HepG2 (cell line): Measurements from ENCODE around the gene GPAM. TPM values are rescaled to one million over a fixed set of nuclear protein-coding genes. Genes with fewer than 3 reads are reported as not detected.

ENCODE experiments used
- ATAC-seq: fragments of 200-7000 bp; cut with Tn5 transposase; 3 replicates; pipeline ENCODE4 v1.9.1; 2020; ENCODE audit warnings: mild to moderate bottlenecking, moderate library complexity
- BruUV-seq: library from RNA; stranded (reverse); fragments of 400-500 nt; replicated peaks from 2 replicates; lab custom pipeline; 2021; lab: Mats Ljungman, UMichigan
- CTCF ChIA-PET: fragments of 300-600 bp; formaldehyde crosslinking; extraction: SDS; loops from one replicate; lab custom pipeline; 2021; ENCODE audit warnings: low total read pairs, inconsistent platforms, low intra/inter-chr PET ratio; lab: Yijun Ruan, JAX
- POLR2A ChIA-PET: fragments of 350-600 bp; sonication (Branson Sonifier 250); formaldehyde crosslinking; loops from one replicate; lab custom pipeline; 2020; ENCODE audit warnings: antibody characterized with exemption, inconsistent platforms; lab: Yijun Ruan, JAX
- DNase-seq: peaks from one replicate; pipeline ENCODE4 v3.0.0-alpha.2; 2015; ENCODE audit warnings: low spot score
- FAIRE-seq: peaks from 3 replicates; lab custom pipeline; 2011; peaks lifted over from hg19 to GRCh38; lab: Jason Lieb, UNC
- H2AFZ ChIP-seq: one replicate; pipeline ENCODE4 v1.6.1; 2011; ENCODE audit warnings: low read length, inconsistent platforms
- H3K27ac ChIP-seq: fragments of 300-600 bp; 3 replicates; pipeline ENCODE4 v1.8.0; 2011; ENCODE audit warnings: mixed run types, mild to moderate bottlenecking, mixed read lengths, low read length, inconsistent platforms; ENCODE audit not compliant: insufficient read depth; ENCODE audit errors: extremely low read length
- H3K27me3 ChIP-seq, 2 experiments: fragments of 200-600 bp in 1 of 2; 2 replicates in 1 of 2; 3 replicates in 1 of 2; pipeline versions ENCODE4 v1.6.0 to v1.8.0; 2011; ENCODE audit warnings: low read length in 2 of 2, mild to moderate bottlenecking in 2 of 2, moderate library complexity in 2 of 2, inconsistent platforms in 1 of 2; ENCODE audit not compliant: insufficient read depth in 2 of 2, control insufficient read depth in 1 of 2
- H3K36me3 ChIP-seq, 2 experiments: fragments of 200-600 bp in 1 of 2; replicated peaks in 1 of 2; 2 replicates in 1 of 2; 3 replicates in 1 of 2; pipeline versions ENCODE4 v1.5.1 to v1.8.0; 2011; ENCODE audit warnings: low read length in 2 of 2, inconsistent platforms in 1 of 2; ENCODE audit not compliant: insufficient read depth in 2 of 2, control insufficient read depth in 1 of 2
- H3K4me1 ChIP-seq: 2 replicates; pipeline ENCODE4 v1.5.1; 2012; ENCODE audit warnings: low read length, inconsistent platforms; ENCODE audit not compliant: insufficient read depth
- H3K4me2 ChIP-seq: 2 replicates; pipeline ENCODE4 v1.6.0; 2011; ENCODE audit warnings: low read depth, low read length, inconsistent platforms
- H3K4me3 ChIP-seq, 3 experiments: fragments of 200-600 bp in 1 of 3; sonication (generic), shearing (Covaris generic) in 1 of 3; replicated peaks in 1 of 3; 2 replicates each; pipeline ENCODE4 v1.5.1; 2011 to 2016; ENCODE audit warnings: low read length in 3 of 3, inconsistent platforms in 2 of 3, low read depth in 2 of 3, mild to moderate bottlenecking in 2 of 3, control low read depth in 1 of 3, mixed read lengths in 1 of 3; ENCODE audit not compliant: insufficient read depth in 1 of 3
- H3K79me2 ChIP-seq: one replicate; pipeline ENCODE4 v1.6.1; 2011; ENCODE audit warnings: low read length, inconsistent platforms; ENCODE audit not compliant: insufficient read depth
- H3K9ac ChIP-seq: 2 replicates; pipeline ENCODE4 v1.6.0; 2011; ENCODE audit warnings: mild to moderate bottlenecking, low read depth, low read length, inconsistent platforms; ENCODE audit not compliant: insufficient read depth
- H3K9me3 ChIP-seq: 2 replicates; pipeline ENCODE4 v1.5.1; 2012; ENCODE audit warnings: mild to moderate bottlenecking, low read length
- H4K20me1 ChIP-seq: 2 replicates; pipeline ENCODE4 v1.6.0; 2011; ENCODE audit warnings: inconsistent platforms, mild to moderate bottlenecking, low read length, moderate library complexity; ENCODE audit not compliant: insufficient read depth
- FOXP1 ChIP-seq, 2 experiments: fragments of 450-650 bp in 1 of 2; IDR thresholded peaks; 2 replicates each; pipeline ENCODE4 v1.6.1; 2017 to 2018; ENCODE audit warnings: antibody characterized with exemption in 1 of 2
- LCORL ChIP-seq, 2 experiments: fragments of 450-650 bp in 1 of 2; sonication (generic) in 1 of 2; formaldehyde crosslinking in 1 of 2; IDR thresholded peaks; 2 replicates each; pipeline versions ENCODE4 v1.5.0 to v1.6.1; 2017 to 2020; ENCODE audit warnings: antibody characterized with exemption in 1 of 2, missing genetic modification reagents in 1 of 2
- MTA3 ChIP-seq: sonication (generic); formaldehyde crosslinking; IDR thresholded peaks from 2 replicates; pipeline ENCODE4 v1.4.0; 2020; ENCODE audit warnings: missing genetic modification reagents
- PAF1 ChIP-seq: IDR thresholded peaks from 2 replicates; pipeline ENCODE4 v1.6.1; 2016; ENCODE audit warnings: missing genetic modification reagents, missing compliant biosample characterization
- POLR2A ChIP-seq, 2 experiments: IDR thresholded peaks; 2 replicates each; pipeline ENCODE4 v1.6.1; 2011; ENCODE audit warnings: low read depth in 2 of 2, low read length in 2 of 2, mild to moderate bottlenecking in 1 of 2, moderate library complexity in 1 of 2; ENCODE audit not compliant: insufficient read depth in 1 of 2
- RBFOX2 ChIP-seq: fragments of 200-400 bp; formaldehyde crosslinking; IDR thresholded peaks from 2 replicates; pipeline ENCODE4 v1.6.1; 2017; ENCODE audit warnings: low read depth, mild to moderate bottlenecking, low read length
- ZBTB8A ChIP-seq: sonication (generic); formaldehyde crosslinking; IDR thresholded peaks from 2 replicates; pipeline ENCODE4 v1.4.0; 2020; ENCODE audit warnings: mild to moderate bottlenecking, low read depth, missing genetic modification reagents, borderline replicate concordance
- ZC3H4 ChIP-seq: sonication (generic); formaldehyde crosslinking; IDR thresholded peaks from 2 replicates; pipeline ENCODE4 v1.4.0; 2020; ENCODE audit warnings: missing genetic modification reagents, borderline replicate concordance
- ZNF75D ChIP-seq: sonication (generic); formaldehyde crosslinking; IDR thresholded peaks from 2 replicates; pipeline ENCODE4 v1.8.1; 2023; ENCODE audit warnings: missing genetic modification reagents, mild to moderate bottlenecking, borderline replicate concordance
- WGBS: methylation state at CpG from one replicate; pipeline ENCODE4 v1.1.6; 2017; ENCODE audit warnings: low lambda C conversion rate; 5-methylcytosine and 5-hydroxymethylcytosine counted together
- in situ Hi-C: cut with HindIII; loops from 2 replicates; pipeline ENCODE4 v1.10.0; 2017; ENCODE audit warnings: low pct_unique_long_range_greater_than_20kb; ENCODE audit not compliant: extremely low pct_ligation_motif_present
- intact Hi-C: fragments of 100-400 bp; cut with micrococcal nuclease; formaldehyde crosslinking; loops from one replicate; pipeline ENCODE4 v1.10.0; 2022; ENCODE audit not compliant: unreplicated experiment
- polyA plus RNA-seq, 8 experiments: library from polyadenylated mRNA; depleted of rRNA in 3 of 8; stranded (reverse) in 7 of 8; unstranded in 1 of 8; fragments of >200 nt; fragmentation: Illumina TruSeq in 4 of 8; extraction: Trizol in 4 of 8; gene quantifications; 2 replicates each; pipeline versions ENCODE4 v1.2.1 to v1.2.3, GENCODE V29; 2011 to 2016; ENCODE audit warnings: low read depth in 4 of 8, missing spikeins in 1 of 8, mixed read lengths in 1 of 8; ENCODE audit not compliant: insufficient read depth in 1 of 8
- total RNA-seq, 5 experiments: library from RNA; depleted of rRNA; stranded (reverse); fragments of >200 nt; fragmentation: Illumina TruSeq; extraction: Trizol; gene quantifications; 2 replicates each; pipeline ENCODE4 v1.2.3, GENCODE V29; 2016; ENCODE audit warnings: low read depth in 1 of 5
- TF ChIP-seq, protein P1 (sequence below): IDR thresholded peaks from 2 replicates; pipeline ENCODE4 v1.6.1; 2016; ENCODE audit warnings: missing biosample characterization, missing genetic modification reagents, low read depth

The GPAM gene
- total and polyA plus RNA-seq, 2 of the 13 experiments (the other 11 are each of a cell fraction or from before 2014, with no cell fraction given) = 36.8 to 140 TPM

GRCh38 chr10:112208292-112208691, 24.7 kb upstream of the GPAM start (continued):
- TF ChIP-seq, protein P1, sequence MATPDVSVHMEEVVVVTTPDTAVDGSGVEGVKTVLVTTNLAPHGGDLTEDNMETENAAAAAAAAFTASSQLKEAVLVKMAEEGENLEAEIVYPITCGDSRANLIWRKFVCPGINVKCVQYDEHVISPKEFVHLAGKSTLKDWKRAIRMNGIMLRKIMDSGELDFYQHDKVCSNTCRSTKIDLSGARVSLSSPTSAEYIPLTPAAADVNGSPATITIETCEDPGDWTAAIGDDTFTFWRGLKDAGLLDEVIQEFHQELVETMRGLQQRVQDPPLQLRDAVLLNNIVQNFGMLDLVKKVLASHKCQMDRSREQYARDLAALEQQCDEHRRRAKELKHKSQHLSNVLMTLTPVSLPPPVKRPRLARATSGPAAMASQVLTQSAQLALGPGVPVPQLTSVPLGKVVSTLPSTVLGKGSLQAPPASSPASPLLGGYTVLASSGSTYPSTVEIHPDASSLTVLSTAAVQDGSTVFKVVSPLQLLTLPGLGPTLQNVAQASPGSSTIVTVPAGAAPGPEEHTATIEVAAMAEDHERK (CRISPR knock-in tag) = no peak
- no peak for TF ChIP-seq LCORL (IDR thresholded peaks at IDR 0.05)
- TF ChIP-seq LCORL (CRISPR knock-in tag; IDR thresholded peaks at IDR 0.05) = no peak
- TF ChIP-seq ZNF75D = no peak
- TF ChIP-seq MTA3 (CRISPR knock-in tag) = no peak
- TF ChIP-seq, all 625 proteins: peak for 0

DNA sequence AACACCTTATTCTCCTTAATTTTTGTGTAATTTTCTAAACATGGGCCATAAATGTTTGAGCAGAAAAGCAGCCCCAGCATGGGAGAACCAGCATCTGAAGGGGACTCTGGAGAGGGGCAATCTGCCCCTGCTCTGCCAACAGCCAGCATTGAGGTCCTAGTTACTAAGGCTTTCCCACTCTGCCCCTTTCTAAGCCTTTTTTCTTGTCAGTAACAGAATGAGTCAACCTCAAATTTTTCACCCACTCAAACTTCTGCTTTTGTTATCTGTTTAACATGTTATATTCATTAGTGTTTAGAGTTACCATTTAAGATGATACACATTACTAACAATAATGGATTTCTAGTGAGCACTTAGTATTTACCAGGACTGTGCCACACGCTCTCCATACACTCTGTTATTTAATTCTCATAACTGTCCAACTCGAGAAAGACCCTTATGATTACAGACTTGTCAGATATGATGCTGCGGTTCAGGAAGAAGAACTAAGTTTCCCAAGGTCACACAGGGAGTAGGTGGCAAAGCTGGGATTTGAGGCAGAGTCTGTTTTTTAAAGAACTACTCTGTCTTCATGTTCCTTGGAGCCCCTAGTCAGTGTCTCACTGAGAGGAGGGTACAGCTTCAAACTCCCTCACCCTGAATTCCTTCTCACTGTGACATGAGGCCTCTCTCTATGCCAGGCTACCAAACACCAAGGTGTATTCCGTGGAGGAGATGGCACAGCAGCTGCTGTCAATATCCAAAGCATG, 19.9 kb upstream of the GPAM start:
- 75% methylated on average over 4 of the region's 4 CpGs for WGBS
- BruUV-seq = no TSS peak
- ChIA-PET POLR2A (interaction anchor here (0.8 kb wide), 1 partner anchor 22 kb away, joined by 3 read pairs; no protein-coding TSS in a partner anchor), CTCF (no interaction called here)
- in situ Hi-C loops = no loop called here
- peak overlapping the region; percentile 31 for H3K27ac ChIP-seq
- no peak overlapping the region for H3K4me2 ChIP-seq
- ATAC-seq (peak; percentile 14), FAIRE-seq (no peak)
- no peaks in the 10 kb centered on the region for H3K9me3 ChIP-seq
- intact Hi-C loops = no loop called here
- H2AFZ ChIP-seq = no peak overlapping the region
- peaks cover 7 to 30% of the 10 kb centered on the region in 2 experiments for H3K36me3 ChIP-seq
- H3K4me3 ChIP-seq = no peak overlapping the region
- H3K9ac ChIP-seq = no peak overlapping the region
- H3K79me2 ChIP-seq = peaks cover 68% of the 10 kb centered on the region
- peaks cover 3% of the 10 kb centered on the region; the same call in 1 of the 2 replicates for H4K20me1 ChIP-seq
- H3K4me1 ChIP-seq = peaks cover 40% of the 10 kb centered on the region
- TF ChIP-seq ZC3H4 (0 out of 2 replicates have a peak, but pooled peaks have one; percentile 26), FOXP1 (IDR thresholded peaks at IDR 0.05) (no peak), FOXP1 (CRISPR knock-in tag; IDR thresholded peaks at IDR 0.05) (no peak), POLR2A (IDR thresholded peaks at IDR 0.05; ENCODE audit: insufficient read depth in 1 of 2, low read depth in 2 of 2, low read length in 2 of 2) (peak in 1 of 2 experiments; percentile 40; a peak in 1 of 4 replicates), ZBTB8A (CRISPR knock-in tag) (no peak), RBFOX2 (0 out of 2 replicates have a peak, but pooled peaks have one; percentile 31), PAF1 (CRISPR knock-in tag) (peak; percentile 81; the same call in 1 of the 2 replicates)
- TF ChIP-seq, all 625 proteins: peak for 4
- no peaks in the 10 kb centered on the region for H3K27me3 ChIP-seq
- DNase-seq = no peak
